H1 (cell line): ENCODE data around the gene ABCA1. TPM values are rescaled to one million over a fixed set of nuclear protein-coding genes. Genes with fewer than 3 reads are reported as not detected.

Source experiments
- CTCF ChIA-PET: fragments of 300-600 bp; sonication (Branson Sonifier 250); formaldehyde crosslinking; loops from one replicate; lab custom pipeline; 2021; ENCODE audit not compliant: partially characterized antibody; lab: Charles Lee
- POLR2A ChIA-PET: fragments of 300-600 bp; sonication (Branson Sonifier 250); formaldehyde crosslinking; loops from one replicate; lab custom pipeline; 2021; ENCODE audit warnings: inconsistent platforms; ENCODE audit not compliant: partially characterized antibody; lab: Charles Lee
- DNase-seq, 2 experiments: peaks; one replicate each; pipeline versions ENCODE4 v3.0.0 to v3.0.0-alpha.2; 2010 to 2022; ENCODE audit warnings: low spot score in 2 of 2, low read depth in 1 of 2, mixed read lengths in 1 of 2
- FAIRE-seq: peaks from 2 replicates; lab custom pipeline; 2011; peaks lifted over from hg19 to GRCh38; lab: Jason Lieb, UNC
- H2AFZ ChIP-seq: 2 replicates; pipeline ENCODE4 v1.8.1; 2012; ENCODE audit warnings: low read length, inconsistent platforms
- H2AK5ac ChIP-seq: 2 replicates; pipeline ENCODE4 v1.6.1; 2013; ENCODE audit warnings: low read depth, low read length
- H2BK120ac ChIP-seq: replicated peaks from 2 replicates; pipeline ENCODE3; 2013; ENCODE audit warnings: low read depth, low read length, inconsistent platforms
- H2BK12ac ChIP-seq: 2 replicates; pipeline ENCODE4 v1.6.1; 2013; ENCODE audit warnings: low read depth, low read length
- H2BK15ac ChIP-seq: 2 replicates; pipeline ENCODE4 v1.6.1; 2013; ENCODE audit warnings: low read length
- H2BK20ac ChIP-seq: 2 replicates; pipeline ENCODE4 v1.6.1; 2013; ENCODE audit warnings: low read length
- H2BK5ac ChIP-seq: 2 replicates; pipeline ENCODE4 v1.6.1; 2013; ENCODE audit warnings: low read depth, low read length
- H3K14ac ChIP-seq: 2 replicates; pipeline ENCODE4 v1.6.1; 2013; ENCODE audit warnings: inconsistent platforms; ENCODE audit not compliant: insufficient read length
- H3K18ac ChIP-seq: 2 replicates; pipeline ENCODE4 v1.6.1; 2013; ENCODE audit warnings: low read length; ENCODE audit errors: extremely low read depth
- H3K23ac ChIP-seq: 2 replicates; pipeline ENCODE4 v1.6.1; 2013; ENCODE audit warnings: inconsistent platforms; ENCODE audit not compliant: insufficient read length
- H3K23me2 ChIP-seq: 2 replicates; pipeline ENCODE4 v1.6.1; 2013; ENCODE audit warnings: low read depth, low read length
- H3K27ac ChIP-seq: 2 replicates; pipeline ENCODE4 v1.6.1; 2011; ENCODE audit warnings: low read depth, low read length, inconsistent platforms
- H3K27me3 ChIP-seq, 4 experiments: replicated peaks in 1 of 4; 1 replicate in 1 of 4; 2 replicates in 3 of 4; pipeline versions ENCODE4 v1.6.1 to v1.8.1; 2011 to 2013; ENCODE audit warnings: low read length in 3 of 4, mild to moderate bottlenecking in 3 of 4, inconsistent platforms in 2 of 4, mixed read lengths in 2 of 4, moderate library complexity in 1 of 4; ENCODE audit not compliant: control insufficient read depth in 3 of 4, insufficient read depth in 3 of 4; ENCODE audit errors: extremely low read depth in 1 of 4
- H3K36me3 ChIP-seq, 4 experiments: 2 replicates each; pipeline versions ENCODE4 v1.6.1 to v1.8.1; 2011 to 2013; ENCODE audit warnings: mild to moderate bottlenecking in 4 of 4, low read length in 3 of 4, moderate library complexity in 2 of 4, control low read depth in 1 of 4, inconsistent platforms in 1 of 4; ENCODE audit not compliant: insufficient read depth in 4 of 4, control insufficient read depth in 2 of 4
- H3K4ac ChIP-seq: replicated peaks from 2 replicates; pipeline ENCODE3; 2013; ENCODE audit warnings: low read length, low read depth, mixed read lengths, inconsistent platforms; ENCODE audit not compliant: insufficient read length
- H3K4me1 ChIP-seq, 4 experiments: replicated peaks in 1 of 4; 1 replicate in 1 of 4; 2 replicates in 3 of 4; pipeline versions ENCODE4 v1.6.1 to v1.8.1; 2011 to 2013; ENCODE audit warnings: low read length in 3 of 4, inconsistent platforms in 2 of 4, mixed read lengths in 1 of 4; ENCODE audit not compliant: insufficient read depth in 4 of 4, control insufficient read depth in 3 of 4
- H3K4me2 ChIP-seq, 2 experiments: 2 replicates each; pipeline versions ENCODE4 v1.6.1 to v1.8.1; 2011 to 2013; ENCODE audit warnings: low read depth in 2 of 2, low read length in 2 of 2, control low read depth in 1 of 2, inconsistent platforms in 1 of 2, mild to moderate bottlenecking in 1 of 2; ENCODE audit not compliant: insufficient read depth in 1 of 2
- H3K4me3 ChIP-seq, 4 experiments: fragments of 200-600, 300-600 bp in 1 of 4; sonication (generic), shearing (Covaris generic), sonication (Bioruptor Twin) in 1 of 4; 2 replicates each; pipeline versions ENCODE4 v1.5.1 to v1.8.1; 2011 to 2016; ENCODE audit warnings: low read length in 4 of 4, low read depth in 3 of 4, control low read depth in 2 of 4, inconsistent platforms in 2 of 4, mild to moderate bottlenecking in 2 of 4, mixed read lengths in 1 of 4, moderate library complexity in 1 of 4; ENCODE audit not compliant: insufficient read depth in 2 of 4; ENCODE audit errors: extremely low read depth in 1 of 4
- H3K56ac ChIP-seq: replicated peaks from 2 replicates; pipeline ENCODE3; 2013; ENCODE audit warnings: low read depth, mild to moderate bottlenecking, mixed read lengths, low read length, inconsistent platforms; ENCODE audit not compliant: insufficient read length
- H3K79me1 ChIP-seq: 2 replicates; pipeline ENCODE4 v1.6.1; 2013; ENCODE audit warnings: low read depth, low read length, control low read depth
- H3K79me2 ChIP-seq, 2 experiments: 2 replicates each; pipeline versions ENCODE4 v1.6.1 to v1.8.1; 2012 to 2013; ENCODE audit warnings: low read length in 2 of 2, mild to moderate bottlenecking in 2 of 2, inconsistent platforms in 1 of 2; ENCODE audit not compliant: insufficient read depth in 2 of 2, control insufficient read depth in 1 of 2
- H3K9ac ChIP-seq, 4 experiments: replicated peaks in 1 of 4; 1 replicate in 1 of 4; 2 replicates in 3 of 4; pipeline versions ENCODE4 v1.6.1 to v1.8.1; 2011 to 2013; ENCODE audit warnings: low read depth in 3 of 4, low read length in 3 of 4, control low read depth in 2 of 4, mild to moderate bottlenecking in 2 of 4, moderate library complexity in 2 of 4, inconsistent platforms in 1 of 4; ENCODE audit errors: extremely low read depth in 1 of 4
- H3K9me3 ChIP-seq, 2 experiments: 2 replicates each; pipeline versions ENCODE4 v1.6.1 to v1.8.1; 2012 to 2013; ENCODE audit warnings: mild to moderate bottlenecking in 2 of 2, moderate library complexity in 2 of 2, control low read depth in 1 of 2, inconsistent platforms in 1 of 2, low read depth in 1 of 2, low read length in 1 of 2, mixed read lengths in 1 of 2; ENCODE audit not compliant: insufficient read depth in 2 of 2
- H4K20me1 ChIP-seq, 2 experiments: replicated peaks in 1 of 2; 2 replicates each; pipeline versions ENCODE3 to v1.8.1; 2011 to 2013; ENCODE audit warnings: inconsistent platforms in 2 of 2, low read length in 2 of 2, mild to moderate bottlenecking in 1 of 2; ENCODE audit not compliant: insufficient read depth in 2 of 2, control insufficient read depth in 1 of 2
- H4K5ac ChIP-seq: 2 replicates; pipeline ENCODE4 v1.6.1; 2013; ENCODE audit warnings: low read length, low read depth, mixed read lengths, inconsistent platforms; ENCODE audit not compliant: insufficient read length
- H4K8ac ChIP-seq: 2 replicates; pipeline ENCODE4 v1.8.0; 2013; ENCODE audit warnings: mild to moderate bottlenecking, moderate library complexity, low read length, inconsistent platforms; ENCODE audit not compliant: insufficient read depth; ENCODE audit errors: extremely low read depth
- H4K91ac ChIP-seq: replicated peaks from 2 replicates; pipeline ENCODE3; 2013; ENCODE audit warnings: low read length, mixed read lengths, inconsistent platforms; ENCODE audit not compliant: insufficient read length
- BCL11A ChIP-seq, 2 experiments: IDR thresholded peaks; one replicate each; pipeline ENCODE4 v1.6.1; 2011; ENCODE audit warnings: low read depth in 2 of 2, low read length in 2 of 2, mild to moderate bottlenecking in 2 of 2
- CHD1 ChIP-seq: IDR thresholded peaks from 2 replicates; pipeline ENCODE4 v1.6.1; 2012; ENCODE audit warnings: low read depth, low read length, improper control_type of control experiment
- CREB1 ChIP-seq: IDR thresholded peaks from 2 replicates; pipeline ENCODE4 v1.6.1; 2012; ENCODE audit warnings: inconsistent platforms
- HDAC2 ChIP-seq, 2 experiments: fragments of 300-600 bp in 1 of 2; sonication (generic) in 1 of 2; IDR thresholded peaks; 2 replicates each; pipeline ENCODE4 v1.6.1; 2011 to 2012; ENCODE audit warnings: low read depth in 2 of 2, low read length in 2 of 2, mild to moderate bottlenecking in 2 of 2, moderate library complexity in 2 of 2, borderline replicate concordance in 1 of 2, inconsistent platforms in 1 of 2
- HDAC6 ChIP-seq: IDR thresholded peaks from one replicate; pipeline ENCODE4 v1.7.1; 2012; ENCODE audit warnings: low read depth, mild to moderate bottlenecking, inconsistent platforms, low read length, moderate library complexity
- PHF8 ChIP-seq: fragments of 200-600 bp; sonication (generic); conservative IDR thresholded peaks from 2 replicates; pipeline ENCODE4 v1.7.1; 2012; ENCODE audit warnings: low read depth, mild to moderate bottlenecking, inconsistent platforms, low read length, moderate library complexity
- POU5F1 ChIP-seq: IDR thresholded peaks from 2 replicates; pipeline ENCODE4 v1.6.1; 2011; ENCODE audit warnings: low read depth, mild to moderate bottlenecking, low read length, moderate library complexity
- SP2 ChIP-seq: IDR thresholded peaks from 2 replicates; pipeline ENCODE4 v1.6.1; 2012; ENCODE audit warnings: mild to moderate bottlenecking, low read length, inconsistent platforms
- WGBS, 2 experiments: shearing (Covaris generic) in 1 of 2; methylation state at CpG; one replicate each; pipeline versions ENCODE4 v1.1.6 to v1.1.7; 2013 to 2015; ENCODE audit warnings: low lambda C conversion rate in 2 of 2, mixed read lengths in 2 of 2, inconsistent platforms in 1 of 2, low coverage in 1 of 2, missing lambda C conversion rate in 1 of 2; ENCODE audit not compliant: insufficient replicate concordance in 2 of 2, insufficient coverage in 1 of 2, insufficient read length in 1 of 2; ENCODE audit errors: extremely low coverage in 1 of 2, missing lambda C conversion rate in 1 of 2; 5-methylcytosine and 5-hydroxymethylcytosine counted together
- polyA plus RNA-seq, 7 experiments: library from polyadenylated mRNA; depleted of rRNA in 3 of 7; stranded (reverse) in 5 of 7; unstranded in 2 of 7; fragments of >200 nt in 5 of 7; fragments of 200-250 nt in 2 of 7; gene quantifications; 1 replicate in 5 of 7; 2 replicates in 1 of 7; 4 replicates in 1 of 7; pipeline versions ENCODE4 v1.2.1 to v1.2.3, GENCODE V29; 2011 to 2013; ENCODE audit warnings: missing spikeins in 2 of 7, mixed read lengths in 2 of 7
- total RNA-seq: library from RNA; stranded (reverse); fragmentation: NEBNext Ultra II Directional; extraction: Animal tissue kit (Norgen Biotek cat#: 25700); gene quantifications from 2 replicates; pipeline ENCODE4 v1.2.1, GENCODE V29; 2021

The ABCA1 gene
- total and polyA plus RNA-seq, 2 of the 8 experiments (the other 6 are each of a cell fraction or from before 2014, with no cell fraction given), result 6.9 to 7.8 TPM

DNA sequence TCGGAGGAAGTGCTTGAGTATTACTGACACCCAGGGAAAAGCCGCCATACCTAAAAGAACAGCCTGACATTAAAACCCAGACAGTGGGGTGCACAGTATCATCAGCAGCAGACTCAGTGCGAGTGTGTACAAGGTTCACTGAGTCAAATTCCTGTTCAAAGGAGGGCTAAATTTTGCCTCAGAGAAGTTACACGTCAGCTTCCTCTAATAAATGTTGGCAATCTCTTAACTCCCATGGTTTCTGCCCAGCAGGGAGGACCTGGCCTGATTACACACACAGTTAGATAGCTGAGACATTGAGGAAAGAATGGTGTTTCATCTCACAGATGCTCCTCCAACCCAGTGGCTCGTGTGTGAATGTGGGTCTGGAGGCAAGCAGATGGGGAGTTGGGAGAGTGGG lies 125.8 kb downstream of the ABCA1 start:
- Histone ChIP-seq H2BK5ac (no peak overlapping the region), H3K27ac (no peak overlapping the region), H2BK20ac (no peak overlapping the region), H2BK15ac (no peak overlapping the region), H3K4me3 (no peak overlapping the region), H3K9me3 (no peaks in the 10 kb centered on the region), H4K20me1 (no peaks in the 10 kb centered on the region), H3K36me3 (peaks cover 7 to 35% (median 23%) of the 10 kb centered on the region in 4 experiments; a peak in 7 of 8 replicates), H3K4ac (no peak overlapping the region), H3K4me1 (no peaks in the 10 kb centered on the region), H3K23ac (no peak overlapping the region), H3K14ac (no peak overlapping the region), H3K18ac (no peak overlapping the region), H3K27me3 (no peaks in the 10 kb centered on the region), H3K9ac (no peak overlapping the region), H3K56ac (no peak overlapping the region), H3K79me1 (no peaks in the 10 kb centered on the region), H2BK120ac (no peak overlapping the region), H4K5ac (no peak overlapping the region), H2AFZ (no peak overlapping the region), H4K91ac (no peak overlapping the region), H4K8ac (no peak overlapping the region), H3K4me2 (no peak overlapping the region), H2AK5ac (no peak overlapping the region), H3K23me2 (no peaks in the 10 kb centered on the region), H3K79me2 (no peaks in the 10 kb centered on the region), H2BK12ac (no peak overlapping the region)
- FAIRE-seq (no peak), DNase-seq (no peak)
- TF ChIP-seq POU5F1, result no peak
- no peak for TF ChIP-seq BCL11A (IDR thresholded peaks at IDR 0.05; ENCODE audit: low read depth in 2 of 2, low read length in 2 of 2)
- TF ChIP-seq SP2, result no peak
- TF ChIP-seq CHD1, result no peak
- TF ChIP-seq PHF8, result no peak
- TF ChIP-seq HDAC6, result no peak
- TF ChIP-seq CREB1, result no peak
- TF ChIP-seq HDAC2 (IDR thresholded peaks at IDR 0.05; ENCODE audit: borderline replicate concordance in 1 of 2, low read depth in 2 of 2, low read length in 2 of 2), result no peak
- 87% methylated on average over 5 of the region's 5 CpGs; no CpG with 5 or more reads in 1 of the 2 experiments for WGBS, 2 experiments
- POLR2A ChIA-PET, result interaction anchor here (0.5 kb wide), 1 partner anchor 15 kb away, joined by 4 read pairs; no protein-coding TSS in a partner anchor
- CTCF ChIA-PET, result interaction anchor here (1.0 kb wide), 1 partner anchor 27 kb away, joined by 3 read pairs; no protein-coding TSS in a partner anchor
